H1 (cell line): ENCODE measurements around the gene HP1BP3. TPM values are rescaled to one million over a fixed set of nuclear protein-coding genes. Genes with fewer than 3 reads are reported as not detected.

Experiments
- CTCF ChIA-PET: fragments of 300-600 bp; sonication (Branson Sonifier 250); formaldehyde crosslinking; loops from one replicate; lab custom pipeline; 2021; ENCODE audit not compliant: partially characterized antibody; lab: Charles Lee
- POLR2A ChIA-PET: fragments of 300-600 bp; sonication (Branson Sonifier 250); formaldehyde crosslinking; loops from one replicate; lab custom pipeline; 2021; ENCODE audit warnings: inconsistent platforms; ENCODE audit not compliant: partially characterized antibody; lab: Charles Lee
- DNase-seq, 2 experiments: peaks; one replicate each; pipeline versions ENCODE4 v3.0.0 to v3.0.0-alpha.2; 2010 to 2022; ENCODE audit warnings: low spot score in 2 of 2, low read depth in 1 of 2, mixed read lengths in 1 of 2
- FAIRE-seq: peaks from 2 replicates; lab custom pipeline; 2011; peaks lifted over from hg19 to GRCh38; lab: Jason Lieb, UNC
- H2AFZ ChIP-seq: 2 replicates; pipeline ENCODE4 v1.8.1; 2012; ENCODE audit warnings: low read length, inconsistent platforms
- H2AK5ac ChIP-seq: 2 replicates; pipeline ENCODE4 v1.6.1; 2013; ENCODE audit warnings: low read depth, low read length
- H2BK120ac ChIP-seq: replicated peaks from 2 replicates; pipeline ENCODE3; 2013; ENCODE audit warnings: low read depth, low read length, inconsistent platforms
- H2BK12ac ChIP-seq: 2 replicates; pipeline ENCODE4 v1.6.1; 2013; ENCODE audit warnings: low read depth, low read length
- H2BK15ac ChIP-seq: 2 replicates; pipeline ENCODE4 v1.6.1; 2013; ENCODE audit warnings: low read length
- H2BK20ac ChIP-seq: 2 replicates; pipeline ENCODE4 v1.6.1; 2013; ENCODE audit warnings: low read length
- H2BK5ac ChIP-seq: 2 replicates; pipeline ENCODE4 v1.6.1; 2013; ENCODE audit warnings: low read depth, low read length
- H3K14ac ChIP-seq: 2 replicates; pipeline ENCODE4 v1.6.1; 2013; ENCODE audit warnings: inconsistent platforms; ENCODE audit not compliant: insufficient read length
- H3K18ac ChIP-seq: 2 replicates; pipeline ENCODE4 v1.6.1; 2013; ENCODE audit warnings: low read length; ENCODE audit errors: extremely low read depth
- H3K23ac ChIP-seq: 2 replicates; pipeline ENCODE4 v1.6.1; 2013; ENCODE audit warnings: inconsistent platforms; ENCODE audit not compliant: insufficient read length
- H3K23me2 ChIP-seq: 2 replicates; pipeline ENCODE4 v1.6.1; 2013; ENCODE audit warnings: low read depth, low read length
- H3K27ac ChIP-seq: 2 replicates; pipeline ENCODE4 v1.6.1; 2011; ENCODE audit warnings: low read depth, low read length, inconsistent platforms
- H3K27me3 ChIP-seq, 4 experiments: replicated peaks in 1 of 4; 1 replicate in 1 of 4; 2 replicates in 3 of 4; pipeline versions ENCODE4 v1.6.1 to v1.8.1; 2011 to 2013; ENCODE audit warnings: low read length in 3 of 4, mild to moderate bottlenecking in 3 of 4, inconsistent platforms in 2 of 4, mixed read lengths in 2 of 4, moderate library complexity in 1 of 4; ENCODE audit not compliant: control insufficient read depth in 3 of 4, insufficient read depth in 3 of 4; ENCODE audit errors: extremely low read depth in 1 of 4
- H3K36me3 ChIP-seq, 4 experiments: 2 replicates each; pipeline versions ENCODE4 v1.6.1 to v1.8.1; 2011 to 2013; ENCODE audit warnings: mild to moderate bottlenecking in 4 of 4, low read length in 3 of 4, moderate library complexity in 2 of 4, control low read depth in 1 of 4, inconsistent platforms in 1 of 4; ENCODE audit not compliant: insufficient read depth in 4 of 4, control insufficient read depth in 2 of 4
- H3K4ac ChIP-seq: replicated peaks from 2 replicates; pipeline ENCODE3; 2013; ENCODE audit warnings: low read length, low read depth, mixed read lengths, inconsistent platforms; ENCODE audit not compliant: insufficient read length
- H3K4me1 ChIP-seq, 4 experiments: replicated peaks in 1 of 4; 1 replicate in 1 of 4; 2 replicates in 3 of 4; pipeline versions ENCODE4 v1.6.1 to v1.8.1; 2011 to 2013; ENCODE audit warnings: low read length in 3 of 4, inconsistent platforms in 2 of 4, mixed read lengths in 1 of 4; ENCODE audit not compliant: insufficient read depth in 4 of 4, control insufficient read depth in 3 of 4
- H3K4me2 ChIP-seq, 2 experiments: 2 replicates each; pipeline versions ENCODE4 v1.6.1 to v1.8.1; 2011 to 2013; ENCODE audit warnings: low read depth in 2 of 2, low read length in 2 of 2, control low read depth in 1 of 2, inconsistent platforms in 1 of 2, mild to moderate bottlenecking in 1 of 2; ENCODE audit not compliant: insufficient read depth in 1 of 2
- H3K4me3 ChIP-seq, 4 experiments: fragments of 200-600, 300-600 bp in 1 of 4; sonication (generic), shearing (Covaris generic), sonication (Bioruptor Twin) in 1 of 4; 2 replicates each; pipeline versions ENCODE4 v1.5.1 to v1.8.1; 2011 to 2016; ENCODE audit warnings: low read length in 4 of 4, low read depth in 3 of 4, control low read depth in 2 of 4, inconsistent platforms in 2 of 4, mild to moderate bottlenecking in 2 of 4, mixed read lengths in 1 of 4, moderate library complexity in 1 of 4; ENCODE audit not compliant: insufficient read depth in 2 of 4; ENCODE audit errors: extremely low read depth in 1 of 4
- H3K56ac ChIP-seq: replicated peaks from 2 replicates; pipeline ENCODE3; 2013; ENCODE audit warnings: low read depth, mild to moderate bottlenecking, mixed read lengths, low read length, inconsistent platforms; ENCODE audit not compliant: insufficient read length
- H3K79me1 ChIP-seq: 2 replicates; pipeline ENCODE4 v1.6.1; 2013; ENCODE audit warnings: low read depth, low read length, control low read depth
- H3K79me2 ChIP-seq, 2 experiments: 2 replicates each; pipeline versions ENCODE4 v1.6.1 to v1.8.1; 2012 to 2013; ENCODE audit warnings: low read length in 2 of 2, mild to moderate bottlenecking in 2 of 2, inconsistent platforms in 1 of 2; ENCODE audit not compliant: insufficient read depth in 2 of 2, control insufficient read depth in 1 of 2
- H3K9ac ChIP-seq, 4 experiments: replicated peaks in 1 of 4; 1 replicate in 1 of 4; 2 replicates in 3 of 4; pipeline versions ENCODE4 v1.6.1 to v1.8.1; 2011 to 2013; ENCODE audit warnings: low read depth in 3 of 4, low read length in 3 of 4, control low read depth in 2 of 4, mild to moderate bottlenecking in 2 of 4, moderate library complexity in 2 of 4, inconsistent platforms in 1 of 4; ENCODE audit errors: extremely low read depth in 1 of 4
- H3K9me3 ChIP-seq, 2 experiments: 2 replicates each; pipeline versions ENCODE4 v1.6.1 to v1.8.1; 2012 to 2013; ENCODE audit warnings: mild to moderate bottlenecking in 2 of 2, moderate library complexity in 2 of 2, control low read depth in 1 of 2, inconsistent platforms in 1 of 2, low read depth in 1 of 2, low read length in 1 of 2, mixed read lengths in 1 of 2; ENCODE audit not compliant: insufficient read depth in 2 of 2
- H4K20me1 ChIP-seq, 2 experiments: replicated peaks in 1 of 2; 2 replicates each; pipeline versions ENCODE3 to v1.8.1; 2011 to 2013; ENCODE audit warnings: inconsistent platforms in 2 of 2, low read length in 2 of 2, mild to moderate bottlenecking in 1 of 2; ENCODE audit not compliant: insufficient read depth in 2 of 2, control insufficient read depth in 1 of 2
- H4K5ac ChIP-seq: 2 replicates; pipeline ENCODE4 v1.6.1; 2013; ENCODE audit warnings: low read length, low read depth, mixed read lengths, inconsistent platforms; ENCODE audit not compliant: insufficient read length
- H4K8ac ChIP-seq: 2 replicates; pipeline ENCODE4 v1.8.0; 2013; ENCODE audit warnings: mild to moderate bottlenecking, moderate library complexity, low read length, inconsistent platforms; ENCODE audit not compliant: insufficient read depth; ENCODE audit errors: extremely low read depth
- H4K91ac ChIP-seq: replicated peaks from 2 replicates; pipeline ENCODE3; 2013; ENCODE audit warnings: low read length, mixed read lengths, inconsistent platforms; ENCODE audit not compliant: insufficient read length
- CBX5 ChIP-seq: fragments of 300-800, 300-1000 bp; sonication (generic); IDR thresholded peaks from 2 replicates; pipeline ENCODE4 v1.7.1; 2016; ENCODE audit warnings: antibody characterized with exemption, low read length, low read depth
- CHD1 ChIP-seq: IDR thresholded peaks from 2 replicates; pipeline ENCODE4 v1.6.1; 2012; ENCODE audit warnings: low read depth, low read length, improper control_type of control experiment
- CTBP2 ChIP-seq: IDR thresholded peaks from 2 replicates; pipeline ENCODE4 v1.7.0; 2011; ENCODE audit warnings: borderline replicate concordance, mild to moderate bottlenecking, moderate library complexity, mixed read lengths, low read length; ENCODE audit not compliant: insufficient read depth, insufficient read length
- EP300 ChIP-seq, 2 experiments: IDR thresholded peaks; 1 replicate in 1 of 2; 2 replicates in 1 of 2; pipeline ENCODE4 v1.6.1; 2011 to 2012; ENCODE audit warnings: low read depth in 2 of 2, low read length in 2 of 2, mild to moderate bottlenecking in 2 of 2, borderline replicate concordance in 1 of 2, inconsistent platforms in 1 of 2, moderate library complexity in 1 of 2
- GTF2F1 ChIP-seq: IDR thresholded peaks from 2 replicates; pipeline ENCODE4 v1.6.1; 2012; ENCODE audit warnings: low read depth, low read length, improper control_type of control experiment, borderline replicate concordance
- JUND ChIP-seq: IDR thresholded peaks from 2 replicates; pipeline ENCODE4 v1.6.1; 2011; ENCODE audit warnings: mild to moderate bottlenecking, improper control_type of control experiment, low read length
- KDM5A ChIP-seq: fragments of 200-600 bp; IDR thresholded peaks from 2 replicates; pipeline ENCODE4 v1.7.1; 2012; ENCODE audit warnings: mild to moderate bottlenecking, low read length, inconsistent platforms, mixed read lengths
- NANOG ChIP-seq: IDR thresholded peaks from 2 replicates; pipeline ENCODE4 v1.6.1; 2011; ENCODE audit warnings: low read length, low read depth, mild to moderate bottlenecking, inconsistent platforms; ENCODE audit not compliant: insufficient read depth, poor library complexity, severe bottlenecking
- RFX5 ChIP-seq: IDR thresholded peaks from 2 replicates; pipeline ENCODE4 v1.6.1; 2011; ENCODE audit warnings: low read depth, low read length, improper control_type of control experiment, borderline replicate concordance
- SAP30 ChIP-seq: fragments of 300-600 bp; sonication (generic); IDR thresholded peaks from 2 replicates; pipeline ENCODE4 v1.7.1; 2012; ENCODE audit warnings: low read length, moderate library complexity, mild to moderate bottlenecking, inconsistent platforms; ENCODE audit not compliant: insufficient read depth, insufficient replicate concordance
- SIX5 ChIP-seq: IDR thresholded peaks from 2 replicates; pipeline ENCODE4 v1.6.1; 2011; ENCODE audit warnings: mild to moderate bottlenecking, low read depth, low read length
- TCF12 ChIP-seq: IDR thresholded peaks from 2 replicates; pipeline ENCODE4 v1.6.1; 2011; ENCODE audit warnings: low read depth, mild to moderate bottlenecking, low read length
- WGBS, 2 experiments: shearing (Covaris generic) in 1 of 2; methylation state at CpG; one replicate each; pipeline versions ENCODE4 v1.1.6 to v1.1.7; 2013 to 2015; ENCODE audit warnings: low lambda C conversion rate in 2 of 2, mixed read lengths in 2 of 2, inconsistent platforms in 1 of 2, low coverage in 1 of 2, missing lambda C conversion rate in 1 of 2; ENCODE audit not compliant: insufficient replicate concordance in 2 of 2, insufficient coverage in 1 of 2, insufficient read length in 1 of 2; ENCODE audit errors: extremely low coverage in 1 of 2, missing lambda C conversion rate in 1 of 2; 5-methylcytosine and 5-hydroxymethylcytosine counted together
- polyA plus RNA-seq, 7 experiments: library from polyadenylated mRNA; depleted of rRNA in 3 of 7; stranded (reverse) in 5 of 7; unstranded in 2 of 7; fragments of >200 nt in 5 of 7; fragments of 200-250 nt in 2 of 7; gene quantifications; 1 replicate in 5 of 7; 2 replicates in 1 of 7; 4 replicates in 1 of 7; pipeline versions ENCODE4 v1.2.1 to v1.2.3, GENCODE V29; 2011 to 2013; ENCODE audit warnings: missing spikeins in 2 of 7, mixed read lengths in 2 of 7
- total RNA-seq: library from RNA; stranded (reverse); fragmentation: NEBNext Ultra II Directional; extraction: Animal tissue kit (Norgen Biotek cat#: 25700); gene quantifications from 2 replicates; pipeline ENCODE4 v1.2.1, GENCODE V29; 2021
- TF ChIP-seq, protein P1 (sequence below): IDR thresholded peaks from 2 replicates; pipeline ENCODE4 v1.6.1; 2012; ENCODE audit warnings: inconsistent platforms

The HP1BP3 gene
- total and polyA plus RNA-seq, 2 of the 8 experiments (the other 6 are each of a cell fraction or from before 2014, with no cell fraction given): 47.4 to 125 TPM

DNA sequence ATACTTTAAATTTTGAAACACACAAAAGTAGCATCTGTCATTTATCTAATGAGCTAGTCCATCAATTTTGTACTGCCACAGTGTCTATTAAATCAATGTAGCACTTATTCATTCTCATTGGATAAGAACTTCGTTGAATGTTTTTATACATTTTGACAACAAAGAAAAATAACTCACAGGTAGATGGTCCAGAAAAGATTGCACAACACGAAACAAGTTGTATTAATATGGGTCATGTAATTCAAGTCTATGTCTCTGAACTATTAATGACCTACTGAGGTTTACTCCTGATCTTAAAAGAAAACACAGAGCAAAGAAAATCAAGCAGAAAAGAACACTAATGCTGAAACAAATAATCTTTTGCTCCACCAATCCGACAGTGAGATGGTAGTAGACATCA, 15.3 kb downstream of the HP1BP3 start:
- H2AK5ac ChIP-seq: no peak overlapping the region
- 91% methylated on average over 3 of the region's 3 CpGs; no CpG with 5 or more reads in 1 of the 2 experiments for WGBS, 2 experiments
- no peak overlapping the region for H4K91ac ChIP-seq
- H2BK5ac ChIP-seq: no peak overlapping the region
- no peaks in the 10 kb centered on the region for H3K4me1 ChIP-seq
- H3K4me2 ChIP-seq: no peak overlapping the region
- no peak overlapping the region for H3K27ac ChIP-seq
- H2AFZ ChIP-seq: no peak overlapping the region
- H4K20me1 ChIP-seq: peaks cover 0 to 1% of the 10 kb centered on the region in 2 experiments
- no peak overlapping the region for H2BK12ac ChIP-seq
- no peaks in the 10 kb centered on the region for H3K9me3 ChIP-seq
- H3K18ac ChIP-seq: no peak overlapping the region
- H3K9ac ChIP-seq: no peak overlapping the region
- no peak overlapping the region for H3K4me3 ChIP-seq
- H3K23ac ChIP-seq: no peak overlapping the region
- H3K23me2 ChIP-seq: no peaks in the 10 kb centered on the region
- ChIA-PET CTCF (interaction anchor here (0.5 kb wide), 1 partner anchor 183 kb away, joined by 3 read pairs; no protein-coding TSS in a partner anchor), POLR2A (interaction anchor here (0.7 kb wide), 1 partner anchor 11 kb away, joined by 4 read pairs; no protein-coding TSS in a partner anchor)
- no peak overlapping the region for H3K56ac ChIP-seq
- H3K79me2 ChIP-seq: no peaks in the 10 kb centered on the region
- no peak overlapping the region for H4K8ac ChIP-seq
- FAIRE-seq (no peak), DNase-seq (no peak)
- H3K4ac ChIP-seq: no peak overlapping the region
- H3K79me1 ChIP-seq: no peaks in the 10 kb centered on the region
- no peak overlapping the region for H2BK15ac ChIP-seq
- no peak overlapping the region for H2BK20ac ChIP-seq
- no peak overlapping the region for H4K5ac ChIP-seq
- no peak overlapping the region for H3K14ac ChIP-seq
- H2BK120ac ChIP-seq: no peak overlapping the region
- H3K36me3 ChIP-seq: peaks cover 15 to 91% (median 73%) of the 10 kb centered on the region in 4 experiments
- H3K27me3 ChIP-seq: no peaks in the 10 kb centered on the region
- TF ChIP-seq KDM5A: no peak
- no peak for TF ChIP-seq RFX5
- TF ChIP-seq CBX5: no peak
- TF ChIP-seq JUND: no peak
- TF ChIP-seq TCF12: no peak
- TF ChIP-seq SAP30: no peak
- TF ChIP-seq CHD1: no peak
- no peak for TF ChIP-seq GTF2F1
- TF ChIP-seq, protein P1, sequence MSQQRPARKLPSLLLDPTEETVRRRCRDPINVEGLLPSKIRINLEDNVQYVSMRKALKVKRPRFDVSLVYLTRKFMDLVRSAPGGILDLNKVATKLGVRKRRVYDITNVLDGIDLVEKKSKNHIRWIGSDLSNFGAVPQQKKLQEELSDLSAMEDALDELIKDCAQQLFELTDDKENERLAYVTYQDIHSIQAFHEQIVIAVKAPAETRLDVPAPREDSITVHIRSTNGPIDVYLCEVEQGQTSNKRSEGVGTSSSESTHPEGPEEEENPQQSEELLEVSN: no peak
- TF ChIP-seq CTBP2: no peak
- no peak for TF ChIP-seq EP300 (IDR thresholded peaks at IDR 0.05; ENCODE audit: borderline replicate concordance in 1 of 2, low read depth in 2 of 2, low read length in 2 of 2)
- TF ChIP-seq NANOG: no peak
- no peak for TF ChIP-seq SIX5
